ENCODE measurements around the gene ABCA2.

The ABCA2 gene

DNA sequence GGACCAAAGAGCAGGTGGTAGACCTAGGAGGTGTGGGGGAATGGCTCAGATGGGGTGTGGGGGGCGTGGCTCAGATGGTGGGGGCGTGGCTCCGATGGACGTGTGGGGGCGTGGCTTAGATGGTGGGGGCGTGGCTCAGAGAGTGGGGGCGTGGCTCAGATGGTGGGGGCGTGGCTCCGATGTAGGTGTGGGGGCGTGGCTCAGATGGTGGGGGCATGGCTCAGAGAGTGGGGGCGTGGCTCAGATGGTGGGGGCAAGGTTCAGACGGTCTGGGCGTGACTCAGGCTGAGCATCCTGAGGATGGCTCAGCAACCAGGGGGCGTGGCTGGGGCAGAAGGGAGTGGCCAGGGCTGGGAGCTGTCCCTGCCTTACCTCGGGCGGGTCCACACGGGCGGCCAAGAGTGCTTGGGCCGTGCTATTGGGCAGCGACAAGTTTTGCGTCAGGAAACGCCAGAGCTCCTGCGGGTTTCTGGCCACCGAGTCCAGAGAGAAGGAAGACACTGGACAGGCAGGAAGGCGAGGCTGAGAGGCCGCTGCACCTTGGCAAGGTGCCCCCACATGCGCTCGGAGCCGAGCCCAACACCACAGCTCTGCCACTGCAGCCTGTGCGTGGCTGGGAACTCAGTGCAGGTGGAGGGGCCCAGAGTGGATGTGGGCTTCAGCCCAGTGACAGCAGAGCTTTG, 5.9 kb downstream of the ABCA2 start:
- Histone ChIP-seq H3K27me3 (ENCODE audit: control insufficient read depth in 2 of 2, insufficient read depth in 2 of 2, low read length in 2 of 2) (no peaks in the 10 kb centered on the region), H3K36me3 (ENCODE audit: control insufficient read depth in 2 of 2, insufficient read depth in 2 of 2, low read length in 2 of 2) (peaks cover 3 to 4% of the 10 kb centered on the region in 2 donors), H3K9ac (ENCODE audit: low read depth in 1 of 2, low read length in 2 of 2) (peak overlapping the region in 1 of 2 donors; percentile 47), H3K4me3 (ENCODE audit: low read length in 2 of 2) (peak overlapping the region in 1 of 2 donors; percentile 13), H3K9me3 (ENCODE audit: control insufficient read depth in 2 of 2, low read length in 2 of 2) (no peaks in the 10 kb centered on the region), H3K27ac (ENCODE audit: low read depth in 2 of 2, low read length in 2 of 2) (peak overlapping the region; percentile 85 to 87), H3K4me1 (ENCODE audit: control insufficient read depth in 2 of 2, insufficient read depth in 2 of 2, low read length in 2 of 2) (peaks cover 20 to 30% of the 10 kb centered on the region in 2 donors)

DNA sequence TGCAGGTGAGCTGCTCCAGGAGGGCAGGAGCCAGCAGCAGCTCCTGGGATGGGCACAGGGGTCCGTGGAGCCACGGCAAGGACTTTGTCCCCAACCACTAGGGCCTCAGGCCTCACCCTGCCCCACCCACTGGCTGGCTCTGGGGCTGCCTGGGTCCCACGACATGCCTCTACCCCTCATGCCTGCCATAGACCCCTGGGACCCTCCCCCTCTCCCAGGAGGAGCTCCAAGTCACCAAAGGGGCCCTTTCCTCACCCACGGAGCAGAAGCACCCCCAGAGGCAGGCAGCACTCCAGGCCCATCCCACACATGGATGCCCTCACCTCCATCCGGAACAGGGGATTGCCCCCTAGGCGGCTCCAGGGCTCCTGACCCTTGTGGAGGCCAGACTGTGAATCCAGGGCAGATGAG, 6.5 kb downstream of the ABCA2 start:
- Histone ChIP-seq H3K27me3 (ENCODE audit: control insufficient read depth in 2 of 2, insufficient read depth in 2 of 2, low read length in 2 of 2) (no peaks in the 10 kb centered on the region), H3K4me3 (ENCODE audit: low read length in 2 of 2) (no peak overlapping the region), H3K27ac (ENCODE audit: low read depth in 2 of 2, low read length in 2 of 2) (peak overlapping the region; percentile 16 to 42), H3K9ac (ENCODE audit: low read depth in 1 of 2, low read length in 2 of 2) (no peak overlapping the region), H3K36me3 (ENCODE audit: control insufficient read depth in 2 of 2, insufficient read depth in 2 of 2, low read length in 2 of 2) (peaks cover 5 to 9% of the 10 kb centered on the region in 2 donors), H3K4me1 (ENCODE audit: control insufficient read depth in 2 of 2, insufficient read depth in 2 of 2, low read length in 2 of 2) (peaks cover 17 to 25% of the 10 kb centered on the region in 2 donors), H3K9me3 (ENCODE audit: control insufficient read depth in 2 of 2, low read length in 2 of 2) (no peaks in the 10 kb centered on the region)

DNA sequence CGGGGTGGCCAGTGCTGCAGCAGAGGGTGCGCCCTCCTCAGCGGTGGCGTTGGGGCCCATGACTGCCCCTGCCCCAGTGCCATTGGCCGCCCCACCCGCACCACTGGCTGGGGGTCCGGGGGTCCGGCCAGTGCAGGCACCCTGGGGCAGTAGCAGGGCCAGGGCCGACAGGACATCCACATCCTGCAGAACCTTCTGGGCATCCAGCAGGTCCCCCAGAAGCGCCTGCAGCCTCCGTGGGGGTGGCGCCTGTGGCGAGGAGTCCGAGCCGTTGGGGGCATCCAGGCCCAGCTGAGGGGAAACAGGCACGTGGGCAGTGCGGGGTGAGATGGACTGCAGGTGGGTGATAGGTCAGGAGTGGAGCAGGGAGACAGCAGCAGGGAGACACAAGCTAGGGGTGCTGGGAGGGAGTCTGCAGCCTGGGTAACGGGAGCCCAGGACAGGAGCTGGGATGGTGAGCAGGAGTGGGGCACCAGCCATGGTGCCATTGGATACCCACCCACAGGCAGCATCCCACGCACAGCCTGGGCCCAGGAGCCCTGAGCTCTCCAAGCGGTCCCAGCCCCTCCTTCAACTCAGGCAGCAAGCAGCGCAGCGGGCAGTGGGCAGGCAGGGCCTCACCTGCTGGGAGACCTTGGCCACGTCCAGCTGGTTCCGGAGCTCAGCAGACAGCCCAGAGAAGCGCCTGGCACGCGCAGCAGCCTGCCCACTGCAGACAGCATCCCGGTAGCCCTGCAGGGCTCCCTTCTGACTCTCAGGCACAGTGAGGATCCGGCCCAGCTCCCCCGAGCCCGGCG, 7.1 kb downstream of the ABCA2 start:
- Histone ChIP-seq H3K4me1 (ENCODE audit: control insufficient read depth in 2 of 2, insufficient read depth in 2 of 2, low read length in 2 of 2) (peaks cover 15 to 22% of the 10 kb centered on the region in 2 donors), H3K9ac (ENCODE audit: low read depth in 1 of 2, low read length in 2 of 2) (no peak overlapping the region), H3K27me3 (ENCODE audit: control insufficient read depth in 2 of 2, insufficient read depth in 2 of 2, low read length in 2 of 2) (no peaks in the 10 kb centered on the region), H3K27ac (ENCODE audit: low read depth in 2 of 2, low read length in 2 of 2) (no peak overlapping the region), H3K9me3 (ENCODE audit: control insufficient read depth in 2 of 2, low read length in 2 of 2) (no peaks in the 10 kb centered on the region), H3K4me3 (ENCODE audit: low read length in 2 of 2) (no peak overlapping the region), H3K36me3 (ENCODE audit: control insufficient read depth in 2 of 2, insufficient read depth in 2 of 2, low read length in 2 of 2) (peaks cover 8 to 14% of the 10 kb centered on the region in 2 donors)

DNA sequence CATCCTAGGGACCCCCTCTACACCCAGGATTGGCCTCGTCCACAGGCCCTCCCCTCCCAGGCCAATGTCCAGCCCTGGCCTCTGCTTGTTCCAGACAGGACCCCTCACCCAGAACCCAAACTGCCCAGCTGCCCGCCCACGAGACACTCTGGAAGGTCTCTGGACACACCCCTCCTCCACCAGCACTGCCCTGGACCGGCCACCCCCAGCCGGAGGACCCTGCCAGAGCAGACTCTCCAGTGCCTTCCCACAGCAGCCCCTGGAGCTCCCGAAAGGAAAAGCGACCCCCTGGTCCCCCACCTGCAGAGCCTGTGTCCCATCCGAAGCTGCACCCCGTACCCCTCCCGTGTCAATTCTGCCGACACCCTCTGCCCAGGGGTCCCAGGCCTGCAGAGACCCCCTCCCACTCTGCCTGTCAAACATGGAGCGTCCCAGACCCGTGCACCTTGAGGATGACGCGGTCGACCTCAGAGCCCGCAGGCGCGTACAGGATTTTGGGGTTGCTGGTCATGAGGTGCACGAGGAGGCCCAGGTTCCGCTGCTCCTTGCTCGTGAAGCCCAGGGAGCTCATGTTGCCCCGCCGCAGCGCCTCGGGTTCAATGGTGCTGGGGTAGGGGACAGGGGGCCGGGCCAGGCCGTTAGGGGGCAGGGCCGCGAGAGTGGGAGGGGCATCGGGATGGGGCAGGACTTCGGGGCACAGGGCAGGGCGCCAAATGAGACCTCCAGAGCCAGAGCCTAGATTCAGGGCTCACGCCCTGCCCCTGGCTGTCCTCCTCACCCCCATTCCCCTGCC, 8.0 kb downstream of the ABCA2 start:
- peaks cover 8 to 16% of the 10 kb centered on the region in 2 donors for H3K36me3 ChIP-seq (ENCODE audit: control insufficient read depth in 2 of 2, insufficient read depth in 2 of 2, low read length in 2 of 2)
- no peak overlapping the region for H3K27ac ChIP-seq (ENCODE audit: low read depth in 2 of 2, low read length in 2 of 2)
- H3K27me3 ChIP-seq (ENCODE audit: control insufficient read depth in 2 of 2, insufficient read depth in 2 of 2, low read length in 2 of 2), result no peaks in the 10 kb centered on the region
- no peaks in the 10 kb centered on the region for H3K9me3 ChIP-seq (ENCODE audit: control insufficient read depth in 2 of 2, low read length in 2 of 2)
- H3K4me3 ChIP-seq (ENCODE audit: low read length in 2 of 2), result no peak overlapping the region
- H3K4me1 ChIP-seq (ENCODE audit: control insufficient read depth in 2 of 2, insufficient read depth in 2 of 2, low read length in 2 of 2), result peaks cover 14 to 18% of the 10 kb centered on the region in 2 donors
- H3K9ac ChIP-seq (ENCODE audit: low read depth in 1 of 2, low read length in 2 of 2), result no peak overlapping the region

DNA sequence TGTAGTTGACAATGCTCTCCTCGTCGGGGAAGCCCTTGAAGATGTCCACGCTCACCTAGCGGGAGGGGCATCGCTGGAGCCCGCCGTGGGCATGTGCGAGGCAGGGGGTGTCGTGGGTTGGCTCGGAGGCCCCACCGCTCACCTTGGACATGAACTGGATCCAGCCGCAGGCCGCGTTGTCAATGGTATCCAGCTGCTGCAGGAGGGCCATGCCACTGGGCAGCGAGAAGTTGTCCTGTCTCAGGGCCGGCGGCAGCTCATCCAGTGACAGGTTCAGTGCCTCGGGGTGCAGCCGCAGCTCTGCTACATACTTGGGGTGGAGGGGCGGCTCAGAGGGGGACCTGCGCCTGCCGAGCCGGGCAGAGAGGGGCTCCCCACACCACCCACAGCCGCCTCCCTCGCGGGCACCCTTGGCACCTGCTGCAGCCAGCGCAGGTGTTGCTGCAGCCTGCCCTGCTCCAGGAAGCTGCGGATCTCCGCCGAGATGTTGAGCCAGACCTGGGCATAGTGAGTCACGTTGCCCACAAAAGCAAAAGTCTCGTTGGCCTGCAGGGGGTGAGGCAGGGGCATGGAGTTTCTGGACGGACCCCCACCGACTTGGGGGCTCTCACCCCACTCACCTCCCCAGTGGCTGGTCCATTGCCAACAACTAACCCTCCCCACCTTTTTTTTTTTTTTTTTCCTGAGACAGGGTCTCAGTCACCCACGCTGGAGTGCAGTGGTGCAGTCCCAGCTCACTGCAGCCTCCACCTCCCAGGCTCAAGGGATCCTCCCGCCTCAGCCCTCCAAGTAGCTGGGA, 9.1 kb downstream of the ABCA2 start:
- Histone ChIP-seq H3K27me3 (ENCODE audit: control insufficient read depth in 2 of 2, insufficient read depth in 2 of 2, low read length in 2 of 2) (no peaks in the 10 kb centered on the region), H3K4me1 (ENCODE audit: control insufficient read depth in 2 of 2, insufficient read depth in 2 of 2, low read length in 2 of 2) (peaks cover 14 to 18% of the 10 kb centered on the region in 2 donors), H3K9ac (ENCODE audit: low read depth in 1 of 2, low read length in 2 of 2) (no peak overlapping the region), H3K36me3 (ENCODE audit: control insufficient read depth in 2 of 2, insufficient read depth in 2 of 2, low read length in 2 of 2) (peaks cover 8 to 16% of the 10 kb centered on the region in 2 donors), H3K9me3 (ENCODE audit: control insufficient read depth in 2 of 2, low read length in 2 of 2) (no peaks in the 10 kb centered on the region), H3K27ac (ENCODE audit: low read depth in 2 of 2, low read length in 2 of 2) (no peak overlapping the region), H3K4me3 (ENCODE audit: low read length in 2 of 2) (no peak overlapping the region)

DNA sequence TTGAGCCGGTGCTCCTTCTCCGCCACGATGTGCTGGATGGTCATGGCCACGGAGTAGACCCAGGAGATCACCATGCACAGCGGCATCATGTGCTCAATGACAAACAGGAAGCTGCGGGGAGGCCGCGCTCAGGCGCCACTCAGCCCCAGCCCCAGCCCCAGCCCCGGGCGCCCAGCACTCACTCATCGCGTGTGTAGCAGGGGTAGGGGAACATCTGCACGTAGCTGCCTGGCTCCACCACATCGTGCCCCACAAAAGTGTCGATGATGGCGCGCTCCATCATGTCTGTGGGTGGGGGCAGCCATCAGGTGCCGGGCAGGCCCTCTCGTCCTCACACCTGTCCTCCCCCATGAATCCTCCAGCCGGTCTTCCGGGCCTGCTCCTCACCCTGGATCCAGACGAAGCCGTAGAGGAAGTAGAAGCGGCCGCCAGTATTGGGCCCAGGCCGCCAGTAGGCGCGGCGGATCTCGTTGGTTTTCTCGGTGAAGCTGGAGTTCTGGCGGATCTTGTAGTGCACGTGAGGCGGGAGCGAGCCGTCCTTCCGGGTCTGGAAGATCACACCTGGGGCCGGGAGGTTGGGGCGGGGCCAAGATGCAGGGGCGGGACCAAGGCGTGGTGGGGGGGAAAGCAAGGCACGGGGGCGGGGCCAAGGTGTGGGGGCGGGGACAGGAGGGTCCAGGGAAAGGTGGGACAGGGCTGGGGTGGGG, 10.1 kb downstream of the ABCA2 start:
- H3K27me3 ChIP-seq (ENCODE audit: control insufficient read depth in 2 of 2, insufficient read depth in 2 of 2, low read length in 2 of 2), result no peaks in the 10 kb centered on the region
- H3K27ac ChIP-seq (ENCODE audit: low read depth in 2 of 2, low read length in 2 of 2), result no peak overlapping the region
- H3K4me3 ChIP-seq (ENCODE audit: low read length in 2 of 2), result no peak overlapping the region
- H3K36me3 ChIP-seq (ENCODE audit: control insufficient read depth in 2 of 2, insufficient read depth in 2 of 2, low read length in 2 of 2), result peaks cover 12 to 16% of the 10 kb centered on the region in 2 donors
- no peaks in the 10 kb centered on the region for H3K9me3 ChIP-seq (ENCODE audit: control insufficient read depth in 2 of 2, low read length in 2 of 2)
- H3K4me1 ChIP-seq (ENCODE audit: control insufficient read depth in 2 of 2, insufficient read depth in 2 of 2, low read length in 2 of 2), result peaks cover 8 to 15% of the 10 kb centered on the region in 2 donors
- no peak overlapping the region for H3K9ac ChIP-seq (ENCODE audit: low read depth in 1 of 2, low read length in 2 of 2)

DNA sequence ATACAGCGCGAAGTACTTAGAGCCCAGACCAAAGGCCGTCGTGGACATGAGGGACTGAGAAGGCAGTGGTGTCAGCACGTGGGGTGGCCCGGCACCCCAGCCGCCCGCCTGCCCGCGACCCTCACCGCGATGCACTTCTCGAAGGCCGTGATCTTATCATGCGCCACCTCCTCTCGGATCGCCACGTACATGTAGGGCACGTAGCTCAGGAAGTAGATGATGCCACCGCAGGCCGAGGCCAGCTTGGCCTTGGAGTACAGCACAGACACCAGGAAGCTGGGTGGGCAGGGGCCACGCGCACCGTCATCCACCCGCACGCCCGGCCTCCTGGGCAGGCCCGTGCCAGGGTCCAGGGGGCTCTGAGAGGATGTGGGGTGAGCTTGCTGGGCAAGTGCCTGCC, 11.0 kb downstream of the ABCA2 start:
- H3K4me1 ChIP-seq (ENCODE audit: control insufficient read depth in 2 of 2, insufficient read depth in 2 of 2, low read length in 2 of 2), result peaks cover 4 to 7% of the 10 kb centered on the region in 2 donors
- no peaks in the 10 kb centered on the region for H3K9me3 ChIP-seq (ENCODE audit: control insufficient read depth in 2 of 2, low read length in 2 of 2)
- H3K27me3 ChIP-seq (ENCODE audit: control insufficient read depth in 2 of 2, insufficient read depth in 2 of 2, low read length in 2 of 2), result no peaks in the 10 kb centered on the region
- H3K27ac ChIP-seq (ENCODE audit: low read depth in 2 of 2, low read length in 2 of 2), result no peak overlapping the region
- H3K4me3 ChIP-seq (ENCODE audit: low read length in 2 of 2), result no peak overlapping the region
- H3K36me3 ChIP-seq (ENCODE audit: control insufficient read depth in 2 of 2, insufficient read depth in 2 of 2, low read length in 2 of 2), result peaks cover 15 to 18% of the 10 kb centered on the region in 2 donors
- no peak overlapping the region for H3K9ac ChIP-seq (ENCODE audit: low read depth in 1 of 2, low read length in 2 of 2)

DNA sequence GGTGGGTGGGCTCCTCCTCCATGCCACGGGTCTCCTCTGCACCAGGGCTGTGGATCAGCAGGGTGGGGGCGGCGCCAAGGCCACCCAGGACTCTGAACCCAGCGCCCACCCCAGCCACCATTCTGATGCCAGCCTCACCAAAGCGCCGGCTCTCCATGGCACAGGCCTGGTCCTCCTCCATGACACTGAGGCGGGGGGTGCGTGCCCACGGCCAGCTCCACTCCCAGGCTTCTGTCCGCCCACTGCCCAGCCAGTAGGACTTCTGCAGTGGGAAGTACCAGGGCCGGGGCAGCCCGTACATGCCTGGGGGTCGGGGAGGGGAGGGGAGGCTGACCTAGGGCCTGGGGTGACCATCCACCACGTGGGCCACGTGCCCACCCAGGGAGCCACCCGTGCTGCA, 11.6 kb downstream of the ABCA2 start:
- Histone ChIP-seq H3K27me3 (ENCODE audit: control insufficient read depth in 2 of 2, insufficient read depth in 2 of 2, low read length in 2 of 2) (no peaks in the 10 kb centered on the region), H3K4me1 (ENCODE audit: control insufficient read depth in 2 of 2, insufficient read depth in 2 of 2, low read length in 2 of 2) (peaks cover under 1 to 3% of the 10 kb centered on the region in 2 donors), H3K27ac (ENCODE audit: low read depth in 2 of 2, low read length in 2 of 2) (no peak overlapping the region), H3K9ac (ENCODE audit: low read depth in 1 of 2, low read length in 2 of 2) (no peak overlapping the region), H3K4me3 (ENCODE audit: low read length in 2 of 2) (no peak overlapping the region), H3K9me3 (ENCODE audit: control insufficient read depth in 2 of 2, low read length in 2 of 2) (no peaks in the 10 kb centered on the region), H3K36me3 (ENCODE audit: control insufficient read depth in 2 of 2, insufficient read depth in 2 of 2, low read length in 2 of 2) (peaks cover 15 to 18% of the 10 kb centered on the region in 2 donors)

DNA sequence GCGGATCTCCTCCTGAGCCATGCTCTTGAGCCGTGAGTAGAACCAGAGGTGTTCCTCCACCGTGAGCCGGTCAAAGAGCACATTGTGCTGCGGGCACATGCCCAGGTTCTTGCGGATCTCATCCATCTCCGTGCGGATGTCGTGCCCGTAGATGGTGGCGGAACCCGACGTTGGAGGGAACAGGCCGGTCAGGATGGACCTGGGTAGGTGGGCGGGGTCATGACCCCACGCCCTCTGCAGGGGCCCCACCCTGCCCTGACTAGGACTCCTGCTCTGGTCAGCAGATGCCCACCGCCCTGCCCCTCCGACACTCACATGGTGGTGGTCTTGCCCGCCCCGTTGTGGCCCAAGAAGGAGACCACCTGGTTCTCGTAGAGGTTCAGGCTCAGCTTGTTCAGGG, 12.1 kb downstream of the ABCA2 start:
- no peaks in the 10 kb centered on the region for H3K27me3 ChIP-seq (ENCODE audit: control insufficient read depth in 2 of 2, insufficient read depth in 2 of 2, low read length in 2 of 2)
- H3K4me3 ChIP-seq (ENCODE audit: low read length in 2 of 2), result no peak overlapping the region
- H3K4me1 ChIP-seq (ENCODE audit: control insufficient read depth in 2 of 2, insufficient read depth in 2 of 2, low read length in 2 of 2), result no peaks in the 10 kb centered on the region
- H3K9me3 ChIP-seq (ENCODE audit: control insufficient read depth in 2 of 2, low read length in 2 of 2), result no peaks in the 10 kb centered on the region
- no peak overlapping the region for H3K27ac ChIP-seq (ENCODE audit: low read depth in 2 of 2, low read length in 2 of 2)
- peaks cover 15 to 18% of the 10 kb centered on the region in 2 donors for H3K36me3 ChIP-seq (ENCODE audit: control insufficient read depth in 2 of 2, insufficient read depth in 2 of 2, low read length in 2 of 2)
- H3K9ac ChIP-seq (ENCODE audit: low read depth in 1 of 2, low read length in 2 of 2), result no peak overlapping the region

Data from mucosa of rectum (tissue), 2 donors.